MV-4-11 (cell line): ENCODE measurements around the gene CFAP73.
A peak's percentile ranks its signal among the peaks of the same experiment; 100 is the strongest.
"Not testable (repeated sequence)": the region's sequence is repeated elsewhere in the genome, so short reads cannot be mapped to it uniquely, and the experiment has no call there.

Experiments used
- DNase-seq: peaks from one replicate; lab custom pipeline; 2025; lab: John Stamatoyannopoulos, UW

The CFAP73 gene

DNA sequence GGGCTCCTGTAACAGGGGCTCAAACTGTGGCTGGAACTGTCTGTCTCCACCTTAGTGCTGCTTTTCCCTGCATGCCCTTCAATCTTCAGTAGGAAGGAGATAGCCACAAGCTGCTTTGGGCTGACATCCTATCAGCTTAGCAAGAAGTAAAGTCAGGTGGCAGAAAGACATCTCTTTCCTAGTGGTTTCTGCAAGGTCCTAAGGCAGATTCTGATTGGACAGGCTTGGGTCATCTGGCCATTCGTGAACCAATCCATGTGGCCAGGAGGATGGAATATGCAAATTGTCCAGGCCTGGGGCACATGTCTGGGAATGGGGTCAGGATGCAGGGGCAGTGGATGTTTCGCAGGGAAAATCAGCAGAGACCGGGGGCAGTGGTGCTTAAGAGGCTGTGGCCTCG lies 41.2 kb downstream of the CFAP73 start:
- peak; percentile 26 for DNase-seq

DNA sequence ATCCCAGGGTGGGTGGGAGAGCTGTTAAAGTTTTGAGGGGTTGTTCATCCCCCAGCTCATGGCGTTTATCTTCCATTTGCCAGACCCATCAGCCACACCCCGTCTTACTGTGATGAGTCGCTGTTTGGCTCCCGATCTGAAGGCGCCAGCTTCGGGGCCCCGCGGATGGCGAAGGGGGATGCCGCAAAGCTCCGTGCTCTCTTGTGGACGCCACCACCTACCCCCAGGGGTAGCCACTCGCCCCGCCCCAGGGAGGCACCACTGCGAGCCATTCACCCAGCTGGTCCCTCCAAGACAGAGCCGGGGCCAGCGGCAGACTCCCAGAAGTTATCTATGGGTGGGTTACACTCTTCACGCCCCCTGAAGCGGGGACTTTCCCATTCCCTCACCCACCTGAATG lies 41.7 kb downstream of the CFAP73 start:
- DNase-seq = no peak

DNA sequence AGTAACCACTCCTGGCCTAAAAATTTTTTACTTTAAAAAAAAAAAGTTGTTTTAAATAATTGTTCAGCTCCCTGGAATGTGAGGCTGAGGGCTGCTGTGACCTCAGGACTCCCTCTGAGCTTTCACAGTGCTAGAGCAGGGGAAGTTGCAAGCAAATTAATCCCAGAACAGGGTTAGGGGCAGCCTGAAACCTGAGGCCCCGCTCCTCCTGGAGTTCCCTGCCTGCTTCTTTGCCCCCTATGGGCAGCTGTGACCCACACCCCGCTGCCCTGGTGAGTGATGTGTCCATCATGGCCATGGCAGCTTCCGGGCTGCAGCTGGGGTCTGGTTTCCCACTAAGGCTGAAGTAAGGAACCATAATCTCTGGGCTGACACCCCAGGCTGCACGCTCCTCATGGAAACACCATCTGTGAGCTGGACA lies 45.5 kb downstream of the CFAP73 start:
- no peak for DNase-seq

DNA sequence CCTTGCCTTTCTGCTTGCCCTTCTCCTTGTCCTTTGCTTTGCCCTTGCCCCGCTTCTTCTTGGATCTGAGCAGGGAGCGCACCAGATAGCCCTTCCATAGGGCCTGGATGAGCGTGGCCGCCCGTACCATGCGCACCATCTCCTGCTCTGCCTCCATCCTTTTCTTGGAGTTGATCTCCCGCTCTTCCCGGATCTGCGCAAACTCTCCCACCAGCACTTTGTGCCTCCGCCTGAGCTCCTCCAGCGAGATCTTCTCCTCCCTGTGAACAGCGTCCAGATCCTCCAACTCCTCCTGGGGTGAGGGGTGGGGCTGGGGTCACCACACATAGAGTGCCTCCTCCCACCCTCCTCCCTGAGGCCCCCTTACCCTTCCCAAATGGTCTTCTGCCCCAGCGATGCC lies 46.1 kb downstream of the CFAP73 start:
- DNase-seq = no peak

DNA sequence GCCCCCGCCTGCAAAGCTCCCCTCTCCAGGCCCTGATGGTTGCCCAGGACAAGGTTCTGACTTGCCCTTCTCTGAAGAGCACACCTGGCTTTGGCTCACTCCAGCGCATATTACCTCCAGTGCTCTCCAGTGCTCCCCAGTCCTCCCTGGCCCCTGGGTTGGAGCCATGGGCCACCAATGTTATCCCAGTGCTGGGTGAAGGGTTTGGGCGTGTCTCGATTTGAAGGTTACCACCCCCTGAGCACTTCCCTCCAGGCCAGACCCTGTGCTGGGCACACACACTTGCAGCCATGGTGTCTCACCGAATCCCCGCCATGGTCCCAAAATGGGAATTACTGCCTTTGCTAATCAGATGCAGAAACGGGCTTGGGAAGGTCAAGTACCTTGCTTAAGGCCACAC lies 47.1 kb downstream of the CFAP73 start:
- DNase-seq = no peak

DNA sequence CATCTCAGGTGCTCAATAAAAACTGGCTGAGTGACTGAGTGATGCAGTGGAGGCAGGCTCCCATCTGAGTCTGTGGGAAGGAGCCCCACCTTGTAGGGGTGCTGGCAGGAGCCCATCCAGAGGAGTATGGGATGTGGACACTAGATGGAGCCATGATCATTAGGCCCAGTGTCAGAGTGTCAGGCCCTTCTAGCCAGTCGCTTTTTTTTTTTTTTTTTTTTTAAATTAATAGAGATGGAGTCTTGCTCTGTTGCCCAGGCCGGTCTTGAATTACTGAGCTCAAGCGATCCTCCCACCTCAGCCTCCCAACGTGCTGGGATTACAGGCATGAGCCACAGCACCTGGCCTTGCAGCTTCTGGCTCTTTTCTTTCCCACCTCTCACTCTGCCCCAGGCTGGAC lies 47.5 kb downstream of the CFAP73 start:
- DNase-seq = peak; percentile 68

DNA sequence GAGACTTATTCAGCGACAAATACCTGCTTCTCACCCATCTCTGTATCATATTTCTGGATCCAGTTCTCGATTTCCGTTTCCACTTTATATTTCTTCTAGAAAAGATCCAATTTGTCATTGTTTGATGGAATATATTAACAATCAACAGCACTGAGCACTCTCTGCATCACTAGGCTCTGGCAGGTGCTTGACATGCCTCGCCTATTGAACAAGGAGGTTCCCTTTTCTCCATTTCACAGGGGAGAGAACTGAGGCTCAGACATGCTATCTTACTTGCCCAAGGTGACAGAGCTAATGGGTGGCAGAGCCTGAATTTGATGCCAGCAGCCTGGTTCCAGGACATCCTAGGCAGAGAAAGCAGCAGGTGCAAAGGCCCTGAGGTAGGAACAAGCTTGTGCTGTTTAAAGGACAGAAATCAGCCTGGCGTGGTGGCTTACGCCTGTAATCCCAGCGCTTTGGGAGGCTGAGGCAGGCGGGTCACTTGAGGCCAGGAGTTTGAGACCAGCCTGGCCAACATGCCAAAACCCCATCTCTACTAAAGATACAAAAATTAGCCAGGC lies 48.1 kb downstream of the CFAP73 start:
- no peak for DNase-seq

DNA sequence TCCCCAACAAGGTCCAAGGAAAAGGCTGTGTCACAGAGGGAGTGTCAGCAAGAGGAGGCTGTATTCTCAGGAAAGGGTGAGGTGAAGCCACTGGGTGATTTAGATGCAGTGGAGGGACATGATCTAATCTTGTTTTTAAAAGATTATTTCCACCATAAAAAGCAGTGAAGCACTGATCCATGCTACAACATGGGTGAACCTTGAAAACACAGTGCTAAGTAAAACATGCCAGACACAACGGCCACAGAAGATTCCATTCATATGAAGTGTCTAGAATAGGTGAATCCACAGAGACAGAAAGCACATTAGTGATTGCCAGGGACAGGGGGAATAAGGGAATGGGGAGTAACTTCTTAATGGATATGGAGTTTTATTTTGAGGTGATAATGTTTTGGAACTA lies 48.8 kb downstream of the CFAP73 start:
- DNase-seq = no peak

DNA sequence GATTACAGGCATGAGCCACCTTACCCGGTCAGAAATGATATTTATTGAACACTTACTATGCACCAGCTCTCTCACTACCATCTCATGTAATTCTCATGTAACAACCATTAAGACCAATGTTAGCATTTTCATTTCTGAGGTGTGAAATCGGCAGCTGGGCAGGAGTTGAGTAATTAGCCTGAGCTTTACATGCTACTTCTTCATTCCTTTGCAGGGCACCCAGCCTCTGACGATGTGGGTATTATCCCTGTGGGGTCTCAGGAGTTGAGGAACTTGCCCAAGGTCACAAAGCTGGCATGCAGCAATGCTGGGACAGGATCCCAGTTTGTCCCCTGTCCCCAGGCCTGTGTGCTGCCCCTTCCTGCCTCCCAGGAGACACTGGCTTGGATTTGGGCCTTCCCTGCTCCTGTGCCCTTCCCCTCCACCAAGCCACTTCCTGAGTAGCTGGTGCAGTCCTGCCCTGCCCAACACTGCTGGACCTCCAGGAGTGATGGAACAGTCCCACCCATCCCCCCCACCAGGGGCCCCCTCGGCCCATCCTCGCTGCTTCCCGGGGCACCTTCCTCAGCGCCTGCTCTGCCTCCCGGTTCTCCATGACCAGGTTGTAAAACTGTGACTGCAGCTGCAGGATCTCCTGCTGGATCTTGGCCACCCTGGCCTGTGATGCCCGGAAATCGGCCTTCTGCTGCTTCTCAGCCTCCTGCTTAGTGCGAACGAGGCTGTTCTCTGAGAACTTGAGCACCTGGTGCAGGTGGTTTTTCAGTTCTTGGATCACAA lies 50.7 kb downstream of the CFAP73 start:
- peak; percentile 71 for DNase-seq

DNA sequence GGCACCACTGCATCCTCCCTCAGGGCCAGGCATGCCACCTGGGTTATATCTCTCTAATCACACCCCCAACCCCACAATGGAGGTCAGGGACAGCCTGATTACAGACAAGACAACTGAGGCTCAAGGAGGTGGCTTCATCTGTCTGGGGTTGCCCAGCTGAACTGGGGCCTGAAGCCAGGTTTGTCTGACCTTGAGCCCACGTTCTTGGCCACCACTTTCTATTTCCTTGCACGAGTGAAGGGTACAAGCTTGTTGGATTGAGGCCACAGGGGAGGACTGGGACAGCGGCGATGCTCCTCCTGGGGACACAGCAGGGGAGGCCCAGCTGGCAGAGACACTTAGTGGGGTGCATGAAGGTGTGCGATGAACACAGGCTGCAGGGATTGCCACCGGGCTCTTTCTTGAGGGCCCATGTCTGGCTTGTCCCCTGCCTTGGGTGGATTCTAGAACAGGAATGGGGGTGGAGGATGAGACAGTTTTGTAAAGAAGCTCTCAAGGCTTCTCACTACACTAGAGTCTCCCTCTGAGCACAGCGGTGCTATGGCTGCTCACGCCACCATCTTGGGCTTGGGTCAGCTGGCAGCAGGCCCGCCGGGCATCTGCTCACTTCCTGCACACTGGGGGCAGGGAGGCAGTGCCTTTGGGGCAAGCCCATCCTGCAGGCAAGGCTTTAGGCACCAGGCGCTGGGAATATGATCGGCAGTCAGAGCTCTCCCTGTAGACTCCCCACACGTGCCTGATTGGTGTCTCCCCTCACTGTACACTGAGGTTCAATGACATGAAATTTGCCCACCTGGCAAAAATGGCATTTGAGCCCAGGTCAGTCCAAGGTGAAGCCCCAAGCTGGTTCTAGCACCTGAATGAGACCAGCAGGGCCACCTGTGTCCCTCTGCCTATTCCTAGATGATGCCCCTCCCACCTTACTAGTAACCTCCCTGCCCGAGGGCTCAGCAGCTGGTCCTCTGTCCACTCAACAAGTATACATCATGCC lies 52.0 kb downstream of the CFAP73 start:
- DNase-seq = no peak

DNA sequence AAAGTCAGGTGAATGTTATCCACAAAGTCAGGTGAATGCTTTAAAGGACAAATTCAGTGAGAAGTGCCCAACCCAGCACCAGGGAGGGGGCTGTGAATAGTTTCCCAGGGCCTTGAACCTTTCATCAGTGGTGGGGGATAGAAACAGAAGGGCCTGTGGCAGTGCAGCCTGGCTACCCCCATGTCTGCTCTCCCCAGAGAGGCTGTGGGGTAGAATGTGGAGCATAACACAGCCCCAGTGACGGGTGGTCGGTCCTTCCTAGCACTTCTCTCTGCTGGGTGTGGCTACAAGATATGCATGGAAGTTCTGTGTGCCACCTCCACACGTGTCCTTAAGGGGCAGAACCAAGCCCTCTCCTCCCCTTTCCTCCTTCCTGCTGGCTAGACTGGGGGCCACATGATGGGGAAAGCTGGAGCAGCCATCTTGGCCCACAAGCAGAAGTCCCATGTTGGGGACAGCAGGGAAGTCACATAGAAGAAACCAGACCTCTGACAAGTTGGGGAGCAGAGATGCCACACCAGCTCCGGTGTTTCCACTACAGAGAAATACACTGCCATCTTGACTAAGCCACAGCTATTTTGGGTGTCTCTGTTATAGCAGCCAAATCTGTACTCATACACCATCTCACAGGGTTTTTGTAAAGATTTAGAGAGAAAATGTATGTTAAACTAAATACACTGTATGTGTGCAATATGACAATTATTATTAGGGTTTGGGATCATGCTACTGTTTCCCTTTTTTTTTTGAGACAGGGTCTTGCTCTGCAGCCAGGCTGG lies 53.0 kb downstream of the CFAP73 start:
- no peak for DNase-seq

DNA sequence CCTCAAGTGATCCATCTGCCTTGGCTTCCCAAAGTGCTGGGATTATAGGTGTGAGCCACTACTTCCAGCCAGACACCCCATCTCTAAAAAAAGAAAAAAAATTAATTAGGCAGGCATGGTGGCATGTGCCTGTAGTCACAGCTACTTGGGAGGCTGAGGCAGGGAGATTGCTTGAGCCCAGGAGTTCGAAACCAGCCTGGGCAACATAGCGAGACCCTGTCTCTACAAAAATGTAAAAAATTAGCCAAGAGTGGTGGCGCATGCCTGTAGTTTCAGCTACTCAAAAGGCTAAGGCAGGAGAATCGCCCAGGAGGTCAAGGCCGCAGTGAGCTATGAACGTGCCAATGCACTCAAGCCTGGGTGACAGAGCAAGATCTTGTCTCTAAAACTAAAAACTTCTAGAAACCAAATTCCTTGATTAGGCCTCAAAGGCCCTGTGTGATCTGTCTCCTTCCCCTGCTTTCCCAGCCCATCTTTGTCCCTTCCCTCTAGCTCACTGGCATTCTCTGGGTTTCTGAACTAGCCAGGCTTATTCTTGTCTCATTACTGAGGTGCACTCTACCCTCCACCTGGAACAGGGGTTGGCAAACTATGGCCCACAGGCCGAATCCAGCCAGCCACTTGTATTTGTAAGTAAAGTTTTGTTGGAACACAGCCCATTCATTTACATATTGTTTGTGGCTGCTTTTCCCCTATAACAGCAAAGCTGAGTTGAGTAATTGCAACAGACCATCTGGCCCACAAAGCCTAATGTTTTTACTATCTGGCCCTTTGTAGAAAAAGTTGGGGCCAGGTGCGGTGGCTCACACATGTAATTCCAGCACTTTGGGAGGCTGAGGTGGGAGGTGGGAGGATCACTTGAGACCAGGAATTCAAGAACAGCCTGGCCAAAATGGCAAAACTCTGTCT lies 54.6 kb downstream of the CFAP73 start:
- peak; percentile 71 for DNase-seq

DNA sequence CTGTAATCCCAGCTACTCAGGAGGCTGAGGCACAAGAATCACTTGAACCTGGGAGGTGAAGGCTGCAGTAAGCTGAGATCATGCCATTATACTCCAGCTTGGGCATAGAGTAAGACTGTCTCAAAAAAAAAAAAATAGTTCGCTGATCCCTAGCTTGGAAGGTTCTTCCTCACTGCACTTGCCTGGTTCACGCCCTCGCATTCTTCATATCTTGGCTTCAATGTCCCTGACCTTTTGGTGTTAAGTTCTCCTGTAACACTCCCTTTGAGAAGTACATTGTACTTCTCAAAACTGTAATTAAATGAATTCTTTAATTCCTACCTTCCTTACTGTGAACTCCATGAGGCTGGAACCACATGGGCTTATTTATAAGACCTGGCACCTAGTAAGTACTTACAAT lies 55.3 kb downstream of the CFAP73 start:
- DNase-seq = no peak

DNA sequence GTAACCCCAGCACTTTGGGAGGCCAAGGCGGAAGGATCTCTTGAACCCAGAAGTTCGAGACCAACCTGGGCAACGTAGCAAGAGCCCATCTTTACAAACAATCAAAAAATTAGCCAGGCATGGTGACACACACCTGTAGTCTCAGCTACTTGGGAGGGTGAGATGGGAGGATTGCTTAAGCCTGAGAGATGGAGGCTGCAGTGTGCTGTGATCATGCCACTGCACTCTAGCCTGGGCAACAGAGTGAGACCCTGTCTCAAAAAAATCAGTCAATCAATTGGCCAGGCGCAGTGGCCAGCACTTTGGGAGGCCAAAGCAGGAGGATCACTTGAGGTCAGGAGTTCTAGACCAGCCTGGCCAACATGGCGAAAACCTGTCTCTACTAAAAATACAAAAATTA lies 57.3 kb downstream of the CFAP73 start:
- DNase-seq = not testable (repeated sequence)

DNA sequence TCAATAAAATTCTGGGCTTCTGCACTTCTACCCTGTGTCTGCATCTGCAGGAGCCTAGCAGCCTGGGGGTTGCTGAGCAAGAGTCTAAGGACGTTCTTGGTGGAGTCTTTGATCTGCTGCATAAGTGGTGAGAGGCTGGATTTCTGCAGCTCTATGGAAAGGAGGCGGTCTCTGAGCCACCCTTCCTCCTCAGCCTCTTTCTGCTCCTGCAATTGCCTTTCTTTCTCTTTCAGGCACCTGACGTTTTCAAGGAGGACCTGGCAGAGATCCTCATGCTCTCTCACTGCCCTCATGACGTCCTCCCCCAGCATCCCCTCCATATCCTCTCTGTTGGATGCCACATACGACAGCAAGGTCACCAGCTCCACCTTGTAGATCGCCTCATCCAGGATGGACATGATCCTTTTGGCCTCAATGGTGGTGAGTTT lies 58.1 kb downstream of the CFAP73 start:
- DNase-seq = peak; percentile 42

DNA sequence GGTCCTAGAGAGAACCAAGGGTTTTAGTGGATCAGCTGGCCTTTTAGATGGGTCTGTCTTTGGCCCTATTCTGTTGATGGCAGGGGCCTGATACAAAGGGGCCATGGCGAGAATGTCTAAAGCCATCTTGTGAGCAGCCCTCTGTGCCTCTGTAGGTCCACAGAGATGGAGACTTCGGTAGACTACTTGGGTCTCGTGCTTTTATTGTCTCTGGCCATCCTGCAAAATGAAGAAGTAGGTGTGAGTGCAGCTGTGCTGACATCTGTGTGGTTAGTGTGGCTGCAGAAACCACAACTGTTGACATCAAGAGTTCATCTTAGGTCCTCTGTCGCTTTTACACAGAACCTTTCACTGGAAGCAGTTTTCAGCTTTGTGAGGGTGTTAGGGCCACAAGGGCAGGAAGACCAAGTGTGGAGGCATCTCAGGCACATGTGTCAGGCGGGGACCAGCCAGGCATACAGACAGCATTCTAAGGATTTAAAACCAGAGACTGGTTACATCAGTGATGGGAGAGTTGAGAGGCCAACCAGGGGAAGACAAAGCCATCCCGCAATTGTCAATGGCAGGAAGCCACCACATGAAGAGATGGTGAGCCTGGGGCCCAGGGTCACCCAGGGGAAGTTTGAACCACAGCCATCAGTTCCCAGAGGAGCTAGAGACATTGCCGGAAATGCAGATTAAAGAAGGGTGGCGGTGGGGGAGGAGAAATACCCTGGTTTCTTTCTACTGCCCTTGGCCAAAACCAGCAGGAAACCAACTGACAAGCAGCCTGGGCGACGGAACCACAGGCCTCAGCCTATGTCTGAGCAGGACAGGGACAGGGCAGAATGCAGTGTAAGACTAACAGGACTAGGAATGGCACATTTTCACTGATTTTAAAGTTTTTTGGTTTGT lies 58.8 kb downstream of the CFAP73 start:
- DNase-seq = peak; percentile 100
